HG02870 (cell line): ENCODE measurements around the gene ZDHHC16.
"Not testable (repeated sequence)": the region's sequence is repeated elsewhere in the genome, so short reads cannot be mapped to it uniquely, and the experiment has no call there.

Experiments
- ATAC-seq: cut with Tn5 transposase; IDR thresholded peaks from one replicate; pipeline ENCODE4 v1.9.1; 2021; ENCODE audit warnings: mild to moderate bottlenecking, moderate library complexity; ENCODE audit not compliant: unreplicated experiment

Gene ZDHHC16

GRCh38 chr10:97445722-97446639, at the start of gene ZDHHC16, which contains the start of gene EXOSC1:
Gene ZDHHC16 (plus strand): TSS chr10:97446175. CDS start chr10:97451676, 5,501 bp downstream.
Gene EXOSC1 (minus strand): TSS chr10:97446006. CDS start chr10:97445985, 21 bp downstream.
- ATAC-seq = peak; percentile 93

DNA sequence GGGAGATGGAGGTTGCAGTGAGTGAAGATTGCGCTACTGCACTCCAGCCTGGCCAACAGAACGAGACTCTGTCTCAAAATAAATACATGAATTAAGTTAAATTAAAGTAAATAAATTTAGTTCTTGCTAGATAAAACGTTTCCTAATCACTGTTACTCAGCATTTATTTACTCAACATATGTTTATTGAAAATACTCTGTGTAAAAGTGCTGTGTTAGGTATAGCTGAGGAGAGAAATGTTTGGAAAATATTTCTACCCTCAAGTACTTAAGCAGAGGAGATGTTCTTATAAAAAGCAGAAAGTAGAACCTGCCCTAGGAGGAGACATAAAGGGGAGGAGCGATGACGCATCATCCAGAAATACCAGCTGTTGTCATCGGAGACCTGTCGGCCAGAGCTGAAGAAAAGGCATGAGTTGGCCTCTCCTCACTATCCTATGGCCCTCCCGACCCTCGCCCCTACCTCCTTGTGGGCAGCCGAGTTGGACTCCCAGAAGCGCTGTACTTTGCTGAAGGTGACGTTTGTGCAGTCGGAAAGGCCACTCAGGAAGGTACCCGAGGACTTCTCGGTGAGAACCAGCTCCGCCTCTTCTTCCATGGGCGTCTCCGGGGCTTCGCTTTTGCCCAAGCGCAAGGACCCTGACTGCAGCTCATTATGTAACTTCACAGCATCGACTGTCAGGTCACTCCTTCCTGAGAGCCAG, 46.0 kb upstream of the ZDHHC16 start:
- no peak for ATAC-seq

DNA sequence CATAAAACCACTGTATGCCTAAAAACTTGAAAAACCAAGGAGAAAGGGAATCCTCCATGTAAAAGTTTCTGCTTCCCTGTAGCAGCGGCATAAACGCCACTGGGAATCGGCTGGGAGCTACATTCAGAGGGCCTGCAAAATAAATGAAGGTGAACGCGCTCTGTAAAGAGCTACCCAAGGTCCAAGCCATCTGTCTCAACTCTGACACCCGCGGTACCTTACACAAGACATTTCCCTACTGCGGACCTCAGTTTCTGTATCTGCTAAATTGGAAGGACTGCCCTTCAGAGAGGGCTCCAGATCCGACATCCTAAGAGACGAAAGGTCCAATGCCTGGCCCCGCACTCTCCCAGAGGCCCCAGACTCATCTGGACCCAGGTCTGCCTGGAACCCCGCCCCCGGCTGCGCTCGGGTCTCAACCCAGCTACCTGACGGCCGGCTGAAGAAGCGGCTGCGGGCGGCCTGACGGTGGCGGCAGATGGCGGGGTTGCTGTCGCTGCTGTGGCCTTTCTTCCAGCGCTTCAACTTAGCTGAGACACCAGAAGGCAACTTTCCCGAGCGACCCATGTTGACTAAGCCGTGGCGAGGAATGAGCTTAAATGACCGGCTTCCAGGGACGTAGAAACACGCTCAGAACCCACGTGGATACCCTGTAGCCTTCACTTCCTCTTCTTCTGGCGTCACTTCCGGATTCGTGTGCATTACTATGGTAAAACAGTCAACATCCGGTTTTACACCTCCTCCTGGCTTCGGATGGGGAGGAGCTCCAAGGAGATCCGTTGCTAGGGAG, 45.1 kb upstream of the ZDHHC16 start, which contains the start of gene RRP12:
RRP12 (minus strand) TSS at position 676 of the 790 bp plus-strand sequence; CDS start at position 567, 109 bp downstream.
- ATAC-seq = peak; percentile 95

- ATAC-seq = no peak
These were observed 44.5 kb upstream of the ZDHHC16 start for GRCh38 chr10:97401455-97401919.

- no peak for ATAC-seq
These were observed 41.9 kb upstream of the ZDHHC16 start for GRCh38 chr10:97404044-97404443.

DNA sequence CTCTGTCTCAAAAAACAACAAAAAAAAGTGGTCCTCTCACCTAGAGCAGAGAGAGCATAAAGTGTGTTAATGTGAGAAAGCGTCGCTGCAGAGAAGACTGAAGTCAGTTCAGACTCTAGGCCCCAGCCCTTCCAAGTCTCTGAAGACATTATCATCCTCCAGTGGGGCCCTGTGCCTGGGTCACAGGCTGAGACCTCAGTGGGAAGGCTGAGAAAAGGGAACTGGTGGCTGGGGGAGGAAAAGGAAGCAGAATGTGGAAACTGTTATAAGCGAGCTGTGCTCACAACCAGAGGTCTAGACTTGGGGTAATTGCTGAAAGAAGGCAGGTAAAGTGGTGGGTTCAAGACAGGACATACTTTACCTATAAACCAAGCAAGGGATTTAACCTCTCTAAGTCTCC, 39.9 kb upstream of the ZDHHC16 start:
- no peak for ATAC-seq

- ATAC-seq = not testable (repeated sequence)
These were observed 39.5 kb upstream of the ZDHHC16 start for GRCh38 chr10:97406483-97406882.

DNA sequence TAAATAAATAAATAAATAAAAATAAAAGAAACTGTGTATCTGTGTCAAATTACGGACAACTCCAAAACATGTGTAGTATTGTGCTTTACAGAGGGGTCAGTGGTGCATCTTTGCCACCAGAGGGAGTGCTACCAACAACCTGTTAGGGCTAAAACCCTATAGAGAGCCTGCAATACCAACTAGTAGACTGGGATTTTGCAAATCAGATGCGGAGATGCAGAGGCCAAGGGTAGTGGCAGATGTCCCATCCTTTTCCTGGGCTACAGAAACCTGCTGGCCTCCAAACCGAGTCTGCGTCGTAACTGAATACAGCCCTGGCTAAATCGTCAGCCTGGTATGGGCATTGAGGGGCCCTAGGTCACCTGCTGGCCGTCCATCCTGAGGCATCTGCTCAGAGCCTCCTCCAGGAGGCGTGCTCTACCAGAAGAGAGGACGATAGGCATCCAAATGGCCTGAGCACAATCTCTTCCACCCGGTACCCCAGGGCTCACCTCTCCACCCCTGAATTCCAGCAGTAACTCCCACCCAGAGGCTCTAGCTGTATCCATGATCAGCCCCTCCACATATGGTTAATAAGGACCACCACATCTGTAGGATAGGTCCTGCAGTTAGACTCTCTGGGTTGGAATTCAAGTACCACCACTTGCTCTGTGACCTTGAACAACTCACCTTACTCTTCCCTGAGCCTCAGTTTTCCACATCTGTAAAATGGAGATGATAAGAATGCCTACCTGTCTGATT, 38.6 kb upstream of the ZDHHC16 start:
- peak; percentile 92 for ATAC-seq

GRCh38 chr10:97407952-97408248, 38.1 kb upstream of the ZDHHC16 start:
- ATAC-seq = no peak

GRCh38 chr10:97408496-97408992, 37.4 kb upstream of the ZDHHC16 start:
- ATAC-seq = no peak

- ATAC-seq = no peak
These were observed 34.6 kb upstream of the ZDHHC16 start for GRCh38 chr10:97411406-97411805.

GRCh38 chr10:97412891-97413304, 33.1 kb upstream of the ZDHHC16 start:
- peak; percentile 88 for ATAC-seq

DNA sequence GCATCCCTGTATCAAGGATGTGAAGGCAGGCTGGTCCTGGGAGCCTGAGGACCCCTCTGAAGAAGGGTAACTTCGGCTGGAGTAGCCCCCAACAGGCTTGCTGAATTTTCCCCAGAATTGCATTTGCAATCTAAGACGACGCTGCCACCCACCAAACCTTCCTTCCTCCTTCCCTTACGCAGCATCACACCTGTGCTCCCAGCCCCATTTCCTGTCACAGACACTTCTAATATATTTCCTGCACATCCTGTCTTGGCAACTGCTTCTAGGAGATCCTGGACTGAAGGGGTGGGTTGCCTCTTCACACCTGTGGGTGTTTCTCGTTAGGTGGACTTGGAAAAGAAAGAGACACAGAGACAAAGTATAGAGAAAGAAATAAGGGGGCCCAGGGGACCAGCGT, 29.4 kb upstream of the ZDHHC16 start:
- no peak for ATAC-seq

- ATAC-seq = not testable (repeated sequence)
These were observed 22.2 kb upstream of the ZDHHC16 start for GRCh38 chr10:97423757-97424098.

DNA sequence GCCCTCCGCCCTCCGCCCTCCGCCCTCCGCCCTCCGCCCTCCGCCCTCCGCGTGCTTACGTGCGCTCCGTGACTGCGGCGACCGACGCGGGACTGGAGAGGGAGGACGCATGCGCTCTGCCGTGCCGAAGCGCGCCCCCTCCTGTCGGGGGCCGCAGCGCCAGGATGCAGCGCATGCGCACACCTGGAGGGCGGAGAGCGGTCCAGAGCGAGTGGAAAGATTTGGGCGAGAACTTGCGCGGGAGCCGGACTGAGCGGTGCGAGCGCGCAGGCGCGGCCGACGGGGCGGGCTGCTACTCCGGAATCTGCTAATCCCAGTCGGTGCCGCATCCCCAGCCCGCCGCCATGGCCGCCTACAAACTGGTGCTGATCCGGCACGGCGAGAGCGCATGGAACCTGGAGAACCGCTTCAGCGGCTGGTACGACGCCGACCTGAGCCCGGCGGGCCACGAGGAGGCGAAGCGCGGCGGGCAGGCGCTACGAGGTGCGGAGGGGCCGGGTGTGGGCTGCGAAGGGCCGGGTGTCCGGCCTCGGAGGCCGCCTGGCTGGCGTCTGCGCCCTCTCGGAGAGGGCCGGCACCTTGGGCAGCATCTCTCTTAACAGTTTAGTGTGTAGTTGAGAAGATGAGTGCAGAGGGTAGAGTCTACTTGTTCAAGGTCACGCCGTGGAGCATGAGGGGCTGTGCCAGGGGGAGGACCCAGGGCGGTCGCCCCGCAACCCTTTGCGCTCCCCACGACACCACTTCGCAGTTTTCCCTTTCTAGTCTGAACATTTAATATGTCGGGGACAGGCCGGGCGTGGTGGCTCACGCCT, 19.8 kb upstream of the ZDHHC16 start, which contains the start of gene PGAM1:
PGAM1 (plus strand) TSS at position 228 of the 812 bp plus-strand sequence; CDS start at position 345, 117 bp downstream.
- peak; percentile 72 for ATAC-seq

- ATAC-seq = no peak
These were observed 19.0 kb upstream of the ZDHHC16 start for GRCh38 chr10:97426776-97427570.

GRCh38 chr10:97427571-97428179, 18.3 kb upstream of the ZDHHC16 start:
- ATAC-seq = no peak

DNA sequence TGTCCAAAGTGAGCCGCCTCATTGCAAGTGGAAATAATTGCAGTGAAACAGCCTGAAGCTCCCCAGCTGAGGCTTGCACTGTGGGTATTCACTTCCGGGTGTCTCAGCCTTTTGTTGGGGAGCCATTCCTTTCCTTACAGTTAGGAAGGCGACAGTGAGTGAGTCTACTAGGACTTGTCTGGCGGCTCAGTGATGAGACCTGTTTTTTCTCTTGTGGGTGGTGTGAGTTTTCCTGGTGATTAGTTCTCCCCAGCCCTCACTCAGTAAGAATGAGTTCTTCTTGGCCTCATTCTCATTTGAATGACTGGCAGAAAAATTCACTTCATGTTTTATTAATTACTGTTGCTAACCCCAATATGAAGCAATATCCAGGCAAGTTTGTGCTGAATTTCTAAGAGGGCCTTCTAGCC, 17.4 kb upstream of the ZDHHC16 start:
- no peak for ATAC-seq
